ENCODE measurements around the gene TULP1. TPM values are rescaled to one million over a fixed set of nuclear protein-coding genes. Genes with fewer than 3 reads are reported as not detected.

The TULP1 gene
- total RNA-seq, 1 experiment from 2014 or later, result not detected

DNA sequence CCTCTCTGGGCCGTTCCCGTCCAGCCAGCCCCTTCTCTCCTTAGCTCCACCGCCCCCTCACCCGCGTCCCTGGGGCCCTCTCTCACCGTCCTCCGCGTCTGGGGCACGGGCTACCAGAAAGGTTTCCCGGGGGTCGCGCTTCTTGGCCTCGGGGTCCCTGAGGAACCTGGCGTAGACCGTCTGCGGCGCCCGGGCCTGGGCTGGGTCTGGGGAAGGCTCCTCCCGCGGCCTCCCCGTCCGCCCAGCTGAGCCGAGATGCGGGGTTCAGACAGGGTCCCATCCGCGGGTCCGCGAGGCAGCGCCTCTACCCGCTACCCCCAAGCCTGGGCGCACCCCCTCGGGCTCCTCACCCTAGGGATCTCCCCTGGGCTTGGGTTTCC lies 1.1 kb downstream of the TULP1 start:
- no CpG with 5 or more reads among the region's 32 CpGs for WGBS (ENCODE audit: extremely low coverage, insufficient read length, low lambda C conversion rate)
- Mint-ChIP-seq H3K36me3 (ENCODE audit: insufficient read depth in 1 of 3, low read depth in 3 of 3) (no peaks in the 10 kb centered on the region), H3K4me3 (peak overlapping the region in 1 of 2 experiments; percentile 71; a peak in 2 of 5 replicates), H3K27ac (peak overlapping the region in 1 of 3 experiments; percentile 55; a peak in 1 of 7 replicates), H3K9me3 (no peaks in the 10 kb centered on the region), H3K27me3 (ENCODE audit: low read depth) (peaks cover 14% of the 10 kb centered on the region), H3K4me1 (peaks cover 24 to 52% of the 10 kb centered on the region in 2 experiments)
- no peak overlapping the region for H4K5ac ChIP-seq (ENCODE audit: insufficient read length, low read depth, low read length)
- no peak overlapping the region for H3K18ac ChIP-seq (ENCODE audit: insufficient read length, low read depth, low read length)
- H4K20me1 ChIP-seq (ENCODE audit: control insufficient read depth, insufficient read depth, insufficient read length), result no peaks in the 10 kb centered on the region
- H3K4me2 ChIP-seq (ENCODE audit: insufficient read depth, insufficient read length, low read length), result no peak overlapping the region
- no peak overlapping the region for H2BK12ac ChIP-seq (ENCODE audit: insufficient read length, low read depth, low read length)
- H2AFZ ChIP-seq (ENCODE audit: low read length), result no peak overlapping the region
- H4K8ac ChIP-seq (replicated peaks; ENCODE audit: insufficient read length, low read depth, low read length), result no peak overlapping the region
- no peak overlapping the region for H2BK5ac ChIP-seq (ENCODE audit: insufficient read length, low read length)
- no peak overlapping the region for H3K56ac ChIP-seq (ENCODE audit: insufficient read length, low read depth, low read length)
- H2BK15ac ChIP-seq (ENCODE audit: low read depth, low read length), result no peak overlapping the region
- no peaks in the 10 kb centered on the region; the same call in 1 of the 2 replicates for H3K27me3 ChIP-seq (ENCODE audit: insufficient read depth, low read length)
- H3K23ac ChIP-seq (ENCODE audit: insufficient read length, low read depth, low read length), result no peak overlapping the region
- no peak overlapping the region for H2BK120ac ChIP-seq (ENCODE audit: low read depth, low read length, poor library complexity, severe bottlenecking)
- H4K91ac ChIP-seq (ENCODE audit: insufficient read length, low read depth, low read length), result no peak overlapping the region
- H3K14ac ChIP-seq (ENCODE audit: insufficient read depth, low read length), result no peak overlapping the region
- H3K79me2 ChIP-seq (ENCODE audit: insufficient read depth, low read length), result no peaks in the 10 kb centered on the region
- H3K79me1 ChIP-seq (ENCODE audit: insufficient read depth, low read depth, low read length, poor library complexity, severe bottlenecking), result no peaks in the 10 kb centered on the region
- H2AK5ac ChIP-seq (ENCODE audit: insufficient read length, low read length), result no peak overlapping the region
- TF ChIP-seq, protein P1, sequence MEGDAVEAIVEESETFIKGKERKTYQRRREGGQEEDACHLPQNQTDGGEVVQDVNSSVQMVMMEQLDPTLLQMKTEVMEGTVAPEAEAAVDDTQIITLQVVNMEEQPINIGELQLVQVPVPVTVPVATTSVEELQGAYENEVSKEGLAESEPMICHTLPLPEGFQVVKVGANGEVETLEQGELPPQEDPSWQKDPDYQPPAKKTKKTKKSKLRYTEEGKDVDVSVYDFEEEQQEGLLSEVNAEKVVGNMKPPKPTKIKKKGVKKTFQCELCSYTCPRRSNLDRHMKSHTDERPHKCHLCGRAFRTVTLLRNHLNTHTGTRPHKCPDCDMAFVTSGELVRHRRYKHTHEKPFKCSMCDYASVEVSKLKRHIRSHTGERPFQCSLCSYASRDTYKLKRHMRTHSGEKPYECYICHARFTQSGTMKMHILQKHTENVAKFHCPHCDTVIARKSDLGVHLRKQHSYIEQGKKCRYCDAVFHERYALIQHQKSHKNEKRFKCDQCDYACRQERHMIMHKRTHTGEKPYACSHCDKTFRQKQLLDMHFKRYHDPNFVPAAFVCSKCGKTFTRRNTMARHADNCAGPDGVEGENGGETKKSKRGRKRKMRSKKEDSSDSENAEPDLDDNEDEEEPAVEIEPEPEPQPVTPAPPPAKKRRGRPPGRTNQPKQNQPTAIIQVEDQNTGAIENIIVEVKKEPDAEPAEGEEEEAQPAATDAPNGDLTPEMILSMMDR (conservative IDR thresholded peaks at IDR 0.05), result no peak
- H3K27ac ChIP-seq (ENCODE audit: insufficient read length, low read depth, low read length), result no peak overlapping the region
- no peak overlapping the region for H2BK20ac ChIP-seq (ENCODE audit: low read depth, low read length, poor library complexity, severe bottlenecking)
- H3K4me1 ChIP-seq (ENCODE audit: insufficient read depth, low read length), result peaks cover 6% of the 10 kb centered on the region; the same call in 1 of the 2 replicates
- no peak overlapping the region for H3K4ac ChIP-seq (ENCODE audit: low read depth, low read length)
- no peaks in the 10 kb centered on the region for H3K9me3 ChIP-seq (ENCODE audit: control insufficient read depth, low read depth, low read length)
- DNase-seq, result no peak
- peaks cover 3% of the 10 kb centered on the region for H3K23me2 ChIP-seq (ENCODE audit: insufficient read length, low read depth, low read length, poor library complexity, severe bottlenecking)
- no peak overlapping the region for H3T11ph ChIP-seq (ENCODE audit: low read length)
- no peak overlapping the region for H3K9ac ChIP-seq (ENCODE audit: extremely low read depth, insufficient read length, low read length)
